NCI-H2107 (cell line): ENCODE data around the gene SCAMP1.
"Not testable (repeated sequence)": the region's sequence is repeated elsewhere in the genome, so short reads cannot be mapped to it uniquely, and the experiment has no call there.

Experiments used
- DNase-seq: peaks from one replicate; lab custom pipeline; 2025; lab: John Stamatoyannopoulos, UW

Gene SCAMP1

DNA sequence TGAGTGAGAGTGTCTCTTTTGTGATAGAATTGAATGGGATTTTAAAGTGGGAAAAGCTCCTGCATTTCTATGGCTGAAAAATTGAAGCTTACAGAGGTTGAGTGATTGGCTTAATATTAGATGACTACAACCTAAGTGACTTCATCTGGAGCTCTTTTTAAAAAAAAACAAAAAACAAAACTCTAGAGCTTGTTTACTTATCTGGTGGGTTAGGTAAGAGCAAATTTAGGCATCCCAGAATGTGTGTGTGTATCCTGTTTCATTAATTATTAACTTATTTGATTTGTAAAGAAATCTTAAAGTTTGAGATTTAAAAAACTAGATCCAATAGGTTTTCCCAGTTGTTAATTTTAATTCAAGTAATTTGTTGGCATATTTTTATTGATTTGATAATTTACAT lies 60.1 kb downstream of the SCAMP1 start:
- no peak for DNase-seq

DNA sequence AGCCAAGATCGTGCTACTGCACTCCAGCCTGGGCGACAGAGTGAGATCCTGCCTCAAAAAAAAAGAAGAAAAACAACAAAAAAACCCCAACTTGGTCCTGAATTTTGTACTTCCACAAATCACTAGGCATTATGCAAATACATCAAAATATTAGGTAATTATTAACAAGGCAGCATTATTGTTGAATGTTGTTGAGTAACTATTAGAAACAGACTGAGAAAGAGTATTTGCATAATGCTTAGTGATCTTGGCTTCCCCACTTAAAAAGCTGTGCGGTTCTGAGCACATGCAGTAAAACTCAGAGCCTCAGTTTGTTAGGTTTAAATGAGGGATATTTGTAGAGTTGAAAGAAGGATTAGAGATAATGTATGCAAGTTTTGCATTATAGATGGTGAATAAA lies 64.2 kb downstream of the SCAMP1 start:
- DNase-seq: no peak

DNA sequence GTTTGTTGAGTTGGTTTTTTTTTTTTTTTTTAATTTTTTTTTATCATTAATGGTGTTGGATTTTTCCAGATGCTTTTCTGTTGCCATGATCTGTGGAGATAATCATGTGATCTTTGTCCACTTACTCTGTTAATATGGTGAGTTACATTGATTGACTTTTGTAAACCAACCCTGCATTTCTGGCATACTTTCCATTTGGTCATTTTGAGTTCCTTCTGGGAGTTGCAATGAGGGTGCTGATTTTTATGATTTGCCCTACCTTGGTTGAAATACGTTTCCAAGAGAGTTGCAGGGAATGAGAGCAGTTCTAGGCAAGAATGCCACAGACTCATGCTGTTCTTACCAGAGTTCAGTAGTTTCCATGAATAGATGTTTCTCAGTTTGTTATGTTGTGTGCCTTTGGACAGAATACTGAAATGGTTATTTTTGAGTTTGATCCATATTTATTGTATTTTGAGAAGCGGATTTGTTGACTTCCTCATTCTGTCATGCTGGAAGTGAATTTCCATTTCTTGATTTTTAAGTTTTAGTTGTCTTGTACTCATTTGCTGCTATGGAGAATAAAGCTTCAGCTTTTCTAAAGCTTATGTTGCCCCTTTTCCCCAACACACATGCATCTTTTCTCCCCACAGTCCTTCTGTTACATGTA lies 69.0 kb downstream of the SCAMP1 start:
- no peak for DNase-seq

DNA sequence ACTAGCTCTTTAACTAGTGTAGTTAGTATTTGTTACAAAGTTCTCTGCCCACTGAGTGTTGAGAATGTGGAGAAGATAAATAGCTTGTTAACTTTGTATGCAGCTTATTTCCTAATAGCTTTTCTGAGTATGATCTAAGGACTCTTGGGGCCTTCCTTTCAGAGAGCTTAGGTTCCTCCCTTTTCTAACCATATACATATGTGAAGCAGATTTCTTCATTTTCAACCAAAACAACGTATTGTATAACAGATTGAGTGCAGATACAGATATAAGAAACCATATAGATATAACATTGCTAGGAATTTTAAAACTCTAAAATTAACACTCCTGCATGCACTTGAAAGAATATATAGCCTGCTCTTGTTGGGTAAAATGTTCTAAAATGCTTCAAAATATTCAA lies 70.4 kb downstream of the SCAMP1 start:
- no peak for DNase-seq

DNA sequence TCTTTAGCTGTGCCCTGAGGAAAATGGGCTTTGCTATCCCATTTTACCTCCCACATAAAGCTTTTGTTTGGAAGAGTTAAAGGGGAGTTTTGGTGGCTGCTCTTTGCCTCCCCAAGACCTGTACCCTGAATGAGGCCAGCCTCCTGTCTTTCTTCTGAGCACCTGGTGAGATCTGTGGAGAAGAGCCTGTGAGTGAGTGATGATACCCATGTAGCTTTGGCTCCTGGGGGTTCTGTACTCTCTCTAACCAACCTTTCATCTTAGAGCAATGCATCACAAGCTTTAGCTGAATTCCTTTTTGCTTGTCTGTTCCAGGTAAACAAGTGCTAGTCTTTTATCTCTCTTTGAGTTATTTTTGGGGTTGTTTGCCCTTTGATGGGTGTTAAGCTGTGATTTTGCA lies 73.6 kb downstream of the SCAMP1 start:
- DNase-seq: no peak

DNA sequence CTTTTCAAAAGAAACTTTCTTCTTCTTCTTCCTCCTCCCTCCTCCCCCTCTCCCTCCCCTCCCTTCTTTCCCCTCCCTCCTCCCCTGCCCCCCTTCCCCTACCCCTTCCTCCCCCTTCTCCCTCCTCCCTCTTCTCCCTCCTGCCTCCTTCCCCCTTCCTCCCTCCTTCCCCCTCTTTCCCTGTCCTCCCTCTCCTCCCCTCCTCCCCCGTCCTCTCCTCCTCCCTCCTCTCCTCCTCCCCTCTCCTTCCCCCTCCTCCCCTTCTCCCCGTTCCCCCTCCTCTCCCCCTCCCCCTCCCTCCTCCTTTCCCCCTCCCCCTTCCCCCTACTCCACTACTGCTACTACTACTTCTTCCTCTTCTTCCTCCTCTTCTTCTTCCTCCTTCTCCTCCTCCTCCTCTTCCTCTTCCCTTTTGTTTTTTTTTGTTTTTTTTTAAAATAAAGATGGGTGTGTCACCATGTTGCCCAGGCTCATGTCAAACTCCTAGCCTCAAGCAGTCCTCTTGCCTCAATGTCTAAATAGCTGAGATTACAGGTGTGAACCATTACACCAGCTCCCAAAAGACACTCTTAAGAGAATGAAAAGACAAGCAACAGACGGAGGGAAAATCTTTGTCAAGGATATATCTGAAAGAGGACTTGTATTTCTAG lies 87.5 kb downstream of the SCAMP1 start:
- no peak for DNase-seq

DNA sequence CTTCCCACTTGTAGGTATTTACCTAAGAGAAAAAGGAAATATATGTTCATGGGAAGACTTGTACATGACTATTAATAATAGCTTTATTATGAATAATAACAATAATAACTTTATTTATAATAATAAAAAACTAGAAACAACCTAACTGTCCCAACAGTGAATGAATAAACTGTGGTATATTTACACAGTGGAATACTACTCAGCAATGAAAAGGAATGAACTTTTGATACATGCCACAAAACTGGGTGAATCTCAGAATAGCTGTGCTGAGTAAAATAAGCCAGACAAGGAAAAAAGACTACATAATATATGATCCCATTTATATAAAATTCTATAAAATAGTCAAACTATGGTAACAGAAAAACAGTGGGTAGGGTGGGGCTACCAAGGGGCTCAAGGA lies 88.7 kb downstream of the SCAMP1 start:
- DNase-seq: no peak

DNA sequence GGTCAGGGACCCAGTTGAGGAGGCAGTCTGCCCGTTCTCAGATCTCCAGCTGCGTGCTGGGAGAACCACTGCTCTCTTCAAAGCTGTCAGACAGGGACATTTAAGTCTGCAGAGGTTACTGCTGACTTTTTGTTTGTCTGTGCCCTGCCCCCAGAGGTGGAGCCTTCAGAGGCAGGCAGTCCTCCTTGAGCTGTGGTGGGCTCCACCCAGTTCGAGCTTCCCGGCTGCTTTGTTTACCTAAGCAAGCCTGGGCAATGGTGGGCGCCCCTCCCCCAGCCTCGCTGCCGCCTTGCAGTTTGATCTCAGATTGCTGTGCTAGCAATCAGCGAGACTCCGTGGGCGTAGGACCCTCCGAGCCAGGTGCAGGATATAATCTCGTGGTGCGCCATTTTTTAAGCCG lies 97.1 kb downstream of the SCAMP1 start:
- not testable (repeated sequence) for DNase-seq

DNA sequence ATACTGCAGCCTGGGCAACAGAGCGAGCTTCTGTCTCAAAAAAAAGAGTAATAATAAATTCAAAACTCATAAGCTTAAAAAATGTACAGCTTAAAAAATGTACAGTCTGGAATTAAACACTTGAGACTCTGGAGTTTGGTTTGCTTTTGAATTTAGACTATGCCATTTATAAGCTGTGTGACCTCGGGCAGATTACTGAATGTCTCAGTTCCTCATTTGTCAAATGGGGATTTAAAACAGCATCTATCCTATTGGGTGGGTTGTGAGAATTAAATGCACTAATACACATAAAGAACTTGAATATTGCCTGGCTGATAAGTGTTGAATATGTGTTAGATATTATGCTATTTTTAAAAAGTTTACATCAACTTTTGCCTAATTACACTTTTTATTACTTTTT lies 98.4 kb downstream of the SCAMP1 start:
- DNase-seq: no peak

DNA sequence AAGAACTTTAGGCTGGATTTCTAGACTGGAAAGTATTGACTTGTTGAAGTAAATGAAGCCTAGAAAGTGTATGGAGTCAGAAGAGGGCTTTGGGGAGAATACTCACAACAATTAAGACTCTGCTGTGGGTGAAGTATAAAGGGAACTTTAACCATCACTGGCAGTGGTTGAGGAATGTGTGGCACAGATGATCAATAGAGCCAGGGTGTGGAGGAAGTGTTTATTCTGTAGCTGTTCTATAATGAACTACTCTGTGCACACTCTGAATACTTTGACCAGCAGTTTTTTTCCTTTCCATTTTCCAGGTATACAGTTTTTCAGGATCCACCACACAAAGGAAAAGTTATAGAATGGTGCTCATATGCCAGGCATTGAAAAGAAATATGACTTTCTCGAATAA lies 106.7 kb downstream of the SCAMP1 start:
- DNase-seq: no peak

DNA sequence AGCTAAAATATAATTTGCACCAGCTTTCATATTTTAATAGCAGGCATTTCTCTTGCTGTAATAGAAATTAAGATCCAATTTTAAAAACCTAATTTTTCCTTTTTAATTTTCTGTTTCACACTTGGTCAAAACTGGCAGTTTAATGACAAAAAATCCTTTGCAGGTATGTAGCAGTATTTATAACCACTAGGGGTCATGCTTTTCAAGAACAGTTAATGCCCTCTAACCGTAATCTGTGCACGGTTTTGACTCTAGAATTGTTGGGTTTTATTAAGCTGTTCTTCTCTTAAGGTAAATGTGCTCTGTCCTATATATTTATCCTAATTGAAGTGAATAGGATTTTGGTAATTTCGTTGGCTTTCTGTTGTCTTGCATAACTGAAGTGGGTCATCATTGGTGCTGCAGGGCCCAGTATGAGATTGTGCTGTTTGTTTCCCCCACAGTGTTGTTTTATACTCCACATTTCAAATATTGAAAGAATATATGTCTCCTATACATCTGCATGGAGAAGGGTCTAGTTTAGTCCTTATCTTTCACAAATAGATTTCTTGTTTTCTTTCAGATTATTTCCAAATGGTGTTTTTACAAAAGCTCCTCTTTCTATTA lies 107.4 kb downstream of the SCAMP1 start:
- no peak for DNase-seq

DNA sequence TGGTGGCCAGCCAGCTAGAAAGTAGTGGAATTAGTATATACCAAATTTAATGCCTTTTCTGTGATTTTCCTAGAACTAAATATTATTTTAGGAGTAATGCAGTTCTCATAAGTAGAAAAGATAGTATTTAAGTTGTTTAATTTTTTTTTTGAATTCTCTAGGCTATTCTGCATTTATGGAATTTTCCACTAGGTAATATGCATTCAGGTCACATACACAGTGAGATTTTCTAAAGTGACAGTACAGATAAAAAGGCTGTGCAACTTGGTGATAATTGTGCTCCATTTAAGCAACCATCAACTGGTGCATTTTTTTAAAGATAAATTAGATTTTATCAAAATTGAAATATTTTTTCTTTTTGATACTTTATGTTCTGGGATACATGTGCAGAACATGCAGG lies 111.5 kb downstream of the SCAMP1 start:
- no peak for DNase-seq

DNA sequence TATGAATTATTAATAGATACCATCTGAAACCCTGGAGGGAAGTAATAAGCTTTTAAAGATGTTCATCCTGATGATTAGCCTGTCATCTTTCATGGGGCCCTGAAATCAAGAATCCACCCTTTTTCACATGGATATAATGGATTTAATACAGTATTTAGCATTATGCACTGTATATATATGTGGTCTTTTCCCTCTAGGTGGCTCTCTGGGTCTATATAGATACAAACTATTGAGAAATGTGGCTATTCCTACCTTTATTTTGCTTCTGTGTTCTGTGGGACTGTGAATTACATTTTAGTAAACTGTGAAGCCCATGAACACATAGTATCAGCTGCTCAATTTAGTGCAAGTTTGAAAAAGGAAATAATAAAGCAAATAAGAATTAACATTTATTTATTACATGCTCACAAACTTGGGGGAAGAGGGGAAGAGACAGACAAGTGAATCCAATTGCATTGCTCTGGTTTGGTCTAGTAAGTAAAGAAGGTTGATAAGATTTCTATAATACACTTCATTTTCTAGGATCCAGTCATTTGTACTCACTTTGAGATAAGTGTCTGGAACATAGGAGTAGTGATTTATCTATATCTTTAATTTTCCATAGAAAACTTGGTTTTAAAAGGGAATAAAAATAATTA lies 112.2 kb downstream of the SCAMP1 start:
- no peak for DNase-seq

DNA sequence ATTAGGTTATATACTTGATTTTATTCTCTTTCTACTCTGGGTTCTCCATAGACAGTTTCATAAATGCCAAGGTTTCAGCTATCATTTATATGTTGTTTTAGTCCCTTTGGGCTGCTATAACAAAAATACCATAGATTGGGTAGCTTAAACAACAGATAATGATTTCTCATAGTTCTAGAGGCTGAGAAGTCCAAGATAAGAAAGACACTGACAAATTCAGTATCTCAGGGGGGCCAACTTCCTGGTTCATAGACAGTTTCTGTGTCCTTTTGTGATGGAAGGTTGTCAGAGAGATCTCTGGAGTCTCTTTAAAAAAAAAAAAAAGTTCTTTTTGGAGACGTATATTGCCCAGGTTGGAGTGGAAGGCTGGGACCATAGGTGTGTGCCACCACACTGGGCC lies 113.3 kb downstream of the SCAMP1 start:
- DNase-seq: no peak

DNA sequence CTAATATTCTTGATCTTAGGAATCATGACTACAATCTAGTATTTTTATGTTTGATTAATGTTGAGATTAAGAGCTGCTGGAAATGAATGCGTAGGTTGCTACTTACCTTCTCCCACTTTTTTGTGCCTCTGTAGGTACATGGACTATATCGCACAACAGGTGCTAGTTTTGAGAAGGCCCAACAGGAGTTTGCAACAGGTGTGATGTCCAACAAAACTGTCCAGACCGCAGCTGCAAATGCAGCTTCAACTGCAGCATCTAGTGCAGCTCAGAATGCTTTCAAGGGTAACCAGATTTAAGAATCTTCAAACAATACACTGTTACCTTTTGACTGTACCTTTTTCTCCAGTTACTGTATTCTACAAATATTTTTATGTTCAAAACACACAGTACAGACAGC lies 115.0 kb downstream of the SCAMP1 start:
- DNase-seq: no peak

DNA sequence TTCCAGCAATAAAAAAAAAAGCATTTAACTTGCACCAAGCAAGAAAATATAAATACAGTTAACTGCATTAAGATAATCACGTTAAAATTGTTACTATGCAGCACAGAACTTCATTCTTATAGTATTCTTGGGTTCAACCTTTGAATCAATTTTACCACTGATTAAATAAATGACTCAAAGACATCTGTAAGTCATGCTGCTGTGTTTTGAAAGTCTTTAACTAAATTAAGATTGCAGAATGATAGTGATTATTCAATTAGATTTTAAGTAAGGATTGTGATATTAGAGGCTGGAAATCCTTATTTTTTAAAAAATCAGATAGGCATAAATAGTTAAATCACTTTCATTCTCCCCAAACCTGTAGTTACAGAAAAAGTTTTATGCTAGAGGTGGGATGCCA lies 116.4 kb downstream of the SCAMP1 start:
- DNase-seq: no peak

DNA sequence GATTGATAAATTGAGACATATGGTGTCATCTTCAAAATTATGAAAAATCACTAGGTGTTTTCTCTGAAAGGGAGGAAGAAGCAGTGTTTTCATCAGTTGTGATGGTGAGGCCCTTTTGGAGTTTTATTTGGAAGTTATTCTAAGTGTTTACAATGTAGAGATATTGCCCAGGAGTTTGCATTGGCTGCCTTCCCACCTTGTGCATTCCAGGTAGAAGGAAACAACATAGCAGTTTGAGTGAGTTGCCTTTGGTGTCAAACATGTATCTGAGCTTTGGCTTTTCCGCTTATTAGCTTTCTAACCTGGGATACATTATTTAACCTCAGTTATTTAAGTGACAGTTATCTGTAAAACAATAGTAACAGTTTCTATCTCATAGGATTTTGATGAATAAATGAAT lies 122.5 kb downstream of the SCAMP1 start:
- no peak for DNase-seq

DNA sequence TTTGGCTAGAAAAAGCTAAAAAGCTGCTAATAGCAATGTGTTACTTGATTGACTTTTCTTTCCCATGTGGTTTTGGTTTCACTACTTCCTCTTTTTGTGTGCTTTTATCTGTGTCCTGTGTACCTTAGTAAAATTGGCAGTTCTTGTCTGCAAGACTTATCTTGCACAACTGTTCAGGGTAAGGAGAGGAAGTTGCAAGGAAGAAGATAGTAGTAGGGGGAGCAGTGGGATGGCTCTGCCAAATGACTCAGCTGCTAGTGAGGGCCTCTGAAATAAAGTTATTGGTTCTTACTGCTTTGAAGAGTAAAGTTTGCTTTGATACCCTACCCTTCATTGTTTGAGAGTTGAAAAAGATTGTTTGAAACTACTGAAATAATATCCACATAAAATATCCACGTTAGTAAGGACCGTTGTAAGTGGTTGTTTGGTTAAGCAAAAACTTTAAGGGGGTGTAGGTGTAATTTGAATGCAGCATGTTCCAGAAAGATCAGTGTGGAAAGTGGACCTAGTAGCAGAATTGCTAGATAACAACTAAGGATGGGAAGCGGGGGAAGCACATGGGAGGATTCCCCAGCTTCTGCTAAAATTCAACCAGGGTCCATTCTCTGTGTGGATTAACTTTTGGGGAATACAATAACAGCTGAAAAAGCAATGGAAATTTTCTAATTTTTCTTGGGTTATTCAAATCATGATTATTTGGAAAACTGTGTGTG lies 123.5 kb downstream of the SCAMP1 start:
- no peak for DNase-seq

DNA sequence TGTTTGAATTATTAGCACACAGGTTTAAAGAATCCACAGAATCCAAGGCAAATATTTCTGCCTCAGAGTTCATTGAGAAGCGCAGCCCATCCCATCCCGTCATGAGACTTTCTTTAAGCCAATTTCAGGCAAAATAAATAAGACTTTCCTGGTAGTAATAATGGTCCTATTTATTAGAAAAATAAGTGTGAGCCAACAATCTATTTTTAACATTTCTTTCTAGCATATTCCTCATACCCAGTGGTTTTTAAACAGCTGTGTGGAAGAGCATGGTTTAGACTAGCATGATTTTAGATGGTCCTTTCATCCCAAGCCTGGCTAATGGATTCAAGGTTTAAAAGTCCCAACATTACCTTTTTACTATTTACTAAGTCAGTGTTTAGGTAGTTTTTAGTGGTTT lies 125.8 kb downstream of the SCAMP1 start:
- no peak for DNase-seq

DNA sequence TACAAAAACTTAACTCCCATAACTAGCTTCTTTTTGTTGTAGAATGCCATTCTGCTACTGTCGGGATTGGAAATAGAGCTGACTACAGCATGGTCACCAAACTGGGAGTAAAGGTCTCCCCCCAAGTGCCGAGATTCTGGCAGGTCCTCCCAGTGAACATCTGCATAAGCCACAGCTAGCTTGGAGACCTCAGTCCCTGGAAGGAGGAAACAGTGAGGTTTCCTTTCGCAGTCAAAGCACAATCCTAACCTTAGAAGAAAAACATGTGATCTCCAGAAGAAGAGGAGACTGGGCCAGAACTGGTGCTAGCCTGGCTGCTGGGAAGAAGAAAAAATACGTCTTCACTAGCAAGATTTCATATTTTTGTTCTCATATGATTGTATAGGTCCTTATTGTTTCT lies 127.4 kb downstream of the SCAMP1 start:
- DNase-seq: no peak

DNA sequence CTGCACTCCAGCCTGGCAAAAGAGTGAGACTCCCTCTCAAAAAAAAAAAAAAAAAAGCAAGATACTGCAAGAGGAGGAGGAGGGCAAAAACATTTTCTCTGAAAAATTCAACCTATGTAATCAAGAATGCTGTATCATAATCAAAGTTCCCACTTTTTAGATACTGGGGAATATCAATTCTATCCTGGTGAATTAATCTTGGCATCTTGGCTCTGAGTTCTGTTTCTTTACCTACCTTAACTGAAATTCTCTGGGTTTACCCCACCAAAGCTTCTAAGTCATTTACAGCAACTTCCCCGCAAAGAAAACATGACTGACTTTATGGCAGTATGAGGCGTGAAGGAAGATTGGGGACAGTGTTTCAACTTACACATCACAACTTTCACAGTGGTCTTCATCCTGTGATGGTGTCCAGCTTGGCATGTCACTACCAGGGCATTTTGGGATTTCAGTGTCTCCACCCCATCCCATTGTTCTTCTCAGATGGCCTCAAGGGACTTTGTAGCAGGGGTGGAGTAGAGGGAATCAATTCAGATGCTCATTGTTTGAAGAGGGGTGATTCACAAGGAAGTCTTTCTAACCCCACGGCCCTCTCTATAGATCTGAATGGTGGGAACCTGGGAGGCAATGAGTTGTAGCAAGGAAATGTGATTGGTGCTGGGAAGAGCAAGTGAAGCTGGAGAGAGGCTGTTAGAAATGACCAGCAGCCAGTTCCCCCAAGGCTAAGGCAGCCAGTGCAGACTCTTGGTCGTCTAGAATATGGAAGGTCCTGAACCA lies 130.5 kb downstream of the SCAMP1 start:
- no peak for DNase-seq

DNA sequence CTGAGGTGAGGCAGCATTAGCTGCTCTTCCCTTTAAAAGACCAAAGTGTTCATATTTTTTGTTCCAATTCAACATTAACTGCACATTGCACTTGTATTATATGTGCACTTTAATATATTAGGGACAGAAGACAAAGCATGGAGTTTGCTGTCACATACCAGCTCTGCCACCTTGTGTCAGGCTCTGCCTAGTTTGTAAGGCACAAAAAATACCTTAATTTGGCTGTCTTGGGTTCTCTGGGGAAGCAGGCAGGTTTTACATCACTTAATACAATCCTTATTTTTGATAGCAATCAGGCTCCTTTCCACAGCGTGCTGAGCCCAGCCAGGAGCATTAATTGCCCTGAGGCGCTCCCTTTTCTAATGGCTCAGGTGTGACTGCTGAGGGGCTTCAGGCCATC lies 131.8 kb downstream of the SCAMP1 start:
- no peak for DNase-seq
